HCT116 (cell line): Measurements from ENCODE around the gene GLB1L. TPM values are rescaled to one million over a fixed set of nuclear protein-coding genes. Genes with fewer than 3 reads are reported as not detected.
"Not testable (repeated sequence)": the region's sequence is repeated elsewhere in the genome, so short reads cannot be mapped to it uniquely, and the experiment has no call there.

Experiments
- ATAC-seq: fragments of 200-7000 bp; cut with Tn5 transposase; 2 replicates; pipeline ENCODE4 v1.9.1; 2020; ENCODE audit warnings: mild to moderate bottlenecking, moderate library complexity
- BruUV-seq: library from RNA; stranded (reverse); fragments of 400-500 nt; replicated peaks from 2 replicates; lab custom pipeline; 2021; lab: Mats Ljungman, UMichigan
- CTCF ChIA-PET: fragments of 300-600 bp; sonication (Branson Sonifier 250); formaldehyde crosslinking; loops from one replicate; lab custom pipeline; 2021; ENCODE audit warnings: antibody characterized with exemption; lab: Charles Lee
- POLR2A ChIA-PET: fragments of 300-600, 350-600 bp; sonication (Branson Sonifier 250); formaldehyde crosslinking; loops from one replicate; lab custom pipeline; 2021; ENCODE audit warnings: antibody characterized with exemption; lab: Charles Lee
- RAD21 ChIA-PET, 2 experiments: fragments of 300-600 bp; sonication (Branson Sonifier 250); formaldehyde crosslinking; loops; one replicate each; lab custom pipeline; 2023; ENCODE audit warnings: low total read pairs in 2 of 2; ENCODE audit not compliant: uncharacterized antibody in 2 of 2, unreplicated experiment in 2 of 2, low non-redundant PET in 1 of 2; lab: Charles Lee
- DNase-seq: peaks from one replicate; pipeline ENCODE4 v3.0.0-alpha.2; 2010; ENCODE audit warnings: low read depth, low spot score
- H2AFZ ChIP-seq: fragments of 200-600 bp; shearing (Covaris generic), sonication (generic); 2 replicates; pipeline ENCODE4 v1.6.1; 2017; ENCODE audit warnings: low read depth, mixed run types, mixed read lengths, antibody characterized with exemption, low read length; ENCODE audit not compliant: poor library complexity, severe bottlenecking
- H3K27ac ChIP-seq: 2 replicates; pipeline ENCODE4 v1.5.1; 2012; ENCODE audit warnings: low read depth, low read length
- H3K27me3 ChIP-seq: fragments of 200-600 bp; sonication (generic); 2 replicates; pipeline ENCODE4 v1.6.1; 2016; ENCODE audit warnings: mixed run types, low read length, mixed read lengths; ENCODE audit not compliant: insufficient read depth
- H3K36me3 ChIP-seq, 2 experiments: fragments of 200-500 bp in 1 of 2; fragments of 200-600 bp in 1 of 2; sonication (Bioruptor generic) in 1 of 2; sonication (generic) in 1 of 2; 2 replicates each; pipeline versions ENCODE4 v1.5.1 to v1.6.1; 2014 to 2016; ENCODE audit warnings: low read length in 2 of 2, inconsistent platforms in 1 of 2, mixed read lengths in 1 of 2, mixed run types in 1 of 2; ENCODE audit not compliant: insufficient read depth in 2 of 2, control insufficient read depth in 1 of 2
- H3K4me1 ChIP-seq, 2 experiments: fragments of 200-600 bp in 1 of 2; sonication (generic) in 1 of 2; 2 replicates each; pipeline versions ENCODE4 v1.5.1 to v1.6.1; 2012 to 2017; ENCODE audit warnings: low read length in 2 of 2, inconsistent platforms in 1 of 2, mild to moderate bottlenecking in 1 of 2, mixed read lengths in 1 of 2, mixed run types in 1 of 2, moderate library complexity in 1 of 2; ENCODE audit not compliant: insufficient read depth in 2 of 2, control insufficient read depth in 1 of 2
- H3K4me2 ChIP-seq: fragments of 200-600 bp; sonication (generic); 2 replicates; pipeline ENCODE4 v1.6.1; 2017; ENCODE audit warnings: mixed run types, low read length, mixed read lengths
- H3K4me3 ChIP-seq, 2 experiments: fragments of 200-600 bp in 1 of 2; sonication (generic) in 1 of 2; replicated peaks in 1 of 2; 2 replicates each; pipeline ENCODE4 v1.5.1; 2011 to 2016; ENCODE audit warnings: low read length in 2 of 2, control low read depth in 1 of 2, low read depth in 1 of 2, mild to moderate bottlenecking in 1 of 2, mixed read lengths in 1 of 2, mixed run types in 1 of 2
- H3K79me2 ChIP-seq: fragments of 200-600 bp; sonication (generic); 2 replicates; pipeline ENCODE4 v1.6.1; 2017; ENCODE audit warnings: mild to moderate bottlenecking, mixed run types, low read length, moderate library complexity, mixed read lengths; ENCODE audit not compliant: insufficient read depth
- H3K9ac ChIP-seq: fragments of 200-600 bp; sonication (generic); 2 replicates; pipeline ENCODE4 v1.6.1; 2016; ENCODE audit warnings: low read length, mixed read lengths
- H3K9me2 ChIP-seq: fragments of 200-600 bp; sonication (generic), shearing (Covaris generic); 2 replicates; pipeline ENCODE4 v1.6.1; 2017; ENCODE audit warnings: mixed run types, mild to moderate bottlenecking, moderate library complexity; ENCODE audit not compliant: insufficient read depth
- H3K9me3 ChIP-seq, 2 experiments: fragments of 200-500 bp in 1 of 2; fragments of 200-600 bp in 1 of 2; sonication (Bioruptor generic) in 1 of 2; sonication (generic) in 1 of 2; 2 replicates each; pipeline ENCODE4 v1.6.1; 2014 to 2017; ENCODE audit warnings: low read length in 2 of 2, mixed read lengths in 2 of 2, inconsistent platforms in 1 of 2, low read depth in 1 of 2, mild to moderate bottlenecking in 1 of 2, mixed run types in 1 of 2, moderate library complexity in 1 of 2; ENCODE audit not compliant: control insufficient read depth in 1 of 2, insufficient read depth in 1 of 2
- H4K20me1 ChIP-seq: fragments of 200-600 bp; sonication (generic), shearing (Covaris generic); 2 replicates; pipeline ENCODE4 v1.6.1; 2017; ENCODE audit warnings: mixed run types, mild to moderate bottlenecking, moderate library complexity; ENCODE audit not compliant: insufficient read depth
- MAX ChIP-seq: IDR thresholded peaks from 2 replicates; pipeline ENCODE4 v1.6.1; 2012
- POLR2AphosphoS5 ChIP-seq: IDR thresholded peaks from 2 replicates; pipeline ENCODE4 v1.6.1; 2011; ENCODE audit warnings: mild to moderate bottlenecking, low read depth, low read length, moderate library complexity
- SP1 ChIP-seq: IDR thresholded peaks from 2 replicates; pipeline ENCODE4 v1.6.1; 2012; ENCODE audit warnings: low read depth
- TCF7L2 ChIP-seq: IDR thresholded peaks from 2 replicates; pipeline ENCODE4 v1.7.0; 2011; ENCODE audit warnings: borderline replicate concordance, inconsistent platforms; ENCODE audit not compliant: insufficient read depth, insufficient read length; ENCODE audit errors: extremely low read depth
- YY1 ChIP-seq: IDR thresholded peaks from 2 replicates; pipeline ENCODE4 v1.6.1; 2011; ENCODE audit warnings: low read length, low read depth, moderate library complexity, mild to moderate bottlenecking; ENCODE audit not compliant: insufficient replicate concordance; ENCODE audit errors: extremely low read depth
- ZFX ChIP-seq: fragments of 450-650 bp; IDR thresholded peaks from 2 replicates; pipeline ENCODE4 v1.6.1; 2017
- ZNF274 ChIP-seq: fragments of 200-500 bp; sonication (Bioruptor generic); IDR thresholded peaks from 2 replicates; pipeline ENCODE4 v1.6.1; 2014; ENCODE audit warnings: mild to moderate bottlenecking, low read depth, low read length, inconsistent platforms
- intact Hi-C: fragments of 100-400 bp; cut with micrococcal nuclease; formaldehyde crosslinking; loops from 2 replicates; pipeline ENCODE4 v1.10.0; 2022
- total RNA-seq: library from RNA; stranded (reverse); gene quantifications from one replicate; pipeline ENCODE4 v1.2.1, GENCODE V29; 2021; ENCODE audit not compliant: unreplicated experiment
- TF ChIP-seq, protein P1 (sequence below): IDR thresholded peaks from 2 replicates; pipeline ENCODE4 v1.6.1; 2012; ENCODE audit warnings: low read depth

The GLB1L gene
- total RNA-seq, 1 experiment from 2014 or later: 6.6 TPM

DNA sequence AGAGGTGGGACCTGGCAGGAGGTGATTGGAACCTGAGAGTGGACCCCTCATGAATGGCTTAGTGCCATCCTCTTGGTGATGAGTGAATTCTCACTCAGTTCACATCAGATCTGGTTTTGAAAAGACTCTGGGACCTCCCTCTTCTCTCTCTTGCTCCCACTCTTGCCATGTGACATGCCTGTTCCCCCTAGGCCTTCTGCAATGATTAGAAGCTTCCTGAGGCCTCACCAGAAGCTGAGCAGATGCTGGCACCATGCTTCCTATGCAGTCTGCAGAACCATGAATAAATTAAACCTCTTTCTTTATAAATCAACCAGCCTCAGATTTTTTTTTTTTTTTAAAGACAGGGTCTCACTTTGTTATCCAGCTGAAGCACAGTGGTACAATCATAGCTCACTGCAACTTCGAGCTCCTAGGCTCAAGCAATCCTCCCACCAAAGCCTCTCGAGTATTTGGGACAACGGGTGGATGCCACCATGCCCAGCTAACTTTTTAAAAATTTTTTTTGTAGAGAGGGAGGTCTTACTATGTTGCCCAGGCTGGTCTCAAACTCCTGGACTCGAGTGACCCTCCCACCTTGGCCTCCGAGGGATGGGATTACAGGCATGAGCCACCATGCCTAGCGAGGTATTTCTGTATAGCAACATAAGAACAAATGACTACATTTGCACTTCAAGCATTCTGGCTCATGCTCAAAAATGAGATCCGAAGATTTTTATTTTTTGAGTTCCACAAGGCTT lies 40.6 kb downstream of the GLB1L start:
- no peaks in the 10 kb centered on the region for H3K79me2 ChIP-seq
- no peak overlapping the region for H2AFZ ChIP-seq
- CTCF ChIA-PET: no interaction called here
- no TSS peak for BruUV-seq
- TF ChIP-seq TCF7L2: no peak
- no peak for TF ChIP-seq ZNF274
- no peak for TF ChIP-seq YY1
- TF ChIP-seq, protein P1, sequence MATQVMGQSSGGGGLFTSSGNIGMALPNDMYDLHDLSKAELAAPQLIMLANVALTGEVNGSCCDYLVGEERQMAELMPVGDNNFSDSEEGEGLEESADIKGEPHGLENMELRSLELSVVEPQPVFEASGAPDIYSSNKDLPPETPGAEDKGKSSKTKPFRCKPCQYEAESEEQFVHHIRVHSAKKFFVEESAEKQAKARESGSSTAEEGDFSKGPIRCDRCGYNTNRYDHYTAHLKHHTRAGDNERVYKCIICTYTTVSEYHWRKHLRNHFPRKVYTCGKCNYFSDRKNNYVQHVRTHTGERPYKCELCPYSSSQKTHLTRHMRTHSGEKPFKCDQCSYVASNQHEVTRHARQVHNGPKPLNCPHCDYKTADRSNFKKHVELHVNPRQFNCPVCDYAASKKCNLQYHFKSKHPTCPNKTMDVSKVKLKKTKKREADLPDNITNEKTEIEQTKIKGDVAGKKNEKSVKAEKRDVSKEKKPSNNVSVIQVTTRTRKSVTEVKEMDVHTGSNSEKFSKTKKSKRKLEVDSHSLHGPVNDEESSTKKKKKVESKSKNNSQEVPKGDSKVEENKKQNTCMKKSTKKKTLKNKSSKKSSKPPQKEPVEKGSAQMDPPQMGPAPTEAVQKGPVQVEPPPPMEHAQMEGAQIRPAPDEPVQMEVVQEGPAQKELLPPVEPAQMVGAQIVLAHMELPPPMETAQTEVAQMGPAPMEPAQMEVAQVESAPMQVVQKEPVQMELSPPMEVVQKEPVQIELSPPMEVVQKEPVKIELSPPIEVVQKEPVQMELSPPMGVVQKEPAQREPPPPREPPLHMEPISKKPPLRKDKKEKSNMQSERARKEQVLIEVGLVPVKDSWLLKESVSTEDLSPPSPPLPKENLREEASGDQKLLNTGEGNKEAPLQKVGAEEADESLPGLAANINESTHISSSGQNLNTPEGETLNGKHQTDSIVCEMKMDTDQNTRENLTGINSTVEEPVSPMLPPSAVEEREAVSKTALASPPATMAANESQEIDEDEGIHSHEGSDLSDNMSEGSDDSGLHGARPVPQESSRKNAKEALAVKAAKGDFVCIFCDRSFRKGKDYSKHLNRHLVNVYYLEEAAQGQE: no peak
- no peak for TF ChIP-seq SP1
- no peak for TF ChIP-seq MAX
- no peak for TF ChIP-seq ZFX
- TF ChIP-seq POLR2AphosphoS5: no peak
- H3K9ac ChIP-seq: no peak overlapping the region
- POLR2A ChIA-PET: no interaction called here
- no peaks in the 10 kb centered on the region for H3K27me3 ChIP-seq
- H3K9me2 ChIP-seq: no peaks in the 10 kb centered on the region
- no peak overlapping the region for H3K27ac ChIP-seq
- RAD21 ChIA-PET: no interaction called here
- H3K4me2 ChIP-seq: no peak overlapping the region
- DNase-seq (no peak), ATAC-seq (no peak)
- peaks cover 7 to 11% of the 10 kb centered on the region in 2 experiments; a peak in 3 of 4 replicates for H3K36me3 ChIP-seq
- intact Hi-C loops: no loop called here
- H3K4me1 ChIP-seq: peaks cover 11 to 17% of the 10 kb centered on the region in 2 experiments
- peaks cover 0 to 9% of the 10 kb centered on the region in 2 experiments; a peak in 2 of 4 replicates for H3K9me3 ChIP-seq
- no peak overlapping the region for H3K4me3 ChIP-seq
- no peaks in the 10 kb centered on the region for H4K20me1 ChIP-seq

DNA sequence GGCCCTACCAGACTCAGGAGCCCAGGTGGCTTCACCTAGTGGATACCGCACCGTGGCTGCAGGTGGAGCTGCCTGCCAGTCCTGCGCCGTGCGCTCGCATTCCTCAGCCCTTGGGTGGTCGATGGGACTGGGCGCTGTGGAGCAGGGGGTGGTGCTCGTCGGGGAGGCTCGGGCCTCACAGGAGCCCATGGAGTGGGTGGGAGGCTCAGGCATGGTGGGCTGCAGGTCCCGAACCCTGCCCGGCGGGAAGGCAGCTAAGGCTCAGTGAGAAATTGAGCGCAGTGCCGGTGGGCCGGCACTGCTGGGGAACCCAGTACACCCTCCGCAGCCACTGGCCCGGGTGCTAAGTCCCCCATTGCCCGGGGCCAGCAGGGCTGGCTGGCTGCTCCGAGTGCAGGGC lies 43.9 kb downstream of the GLB1L start:
- DNase-seq, H3K4me2 ChIP-seq, ATAC-seq, CTCF ChIA-PET, H3K79me2 ChIP-seq, RAD21 ChIA-PET, H3K27ac ChIP-seq, H3K27me3 ChIP-seq, H2AFZ ChIP-seq, POLR2A ChIA-PET, intact Hi-C loops, H3K9ac ChIP-seq, H3K9me3 ChIP-seq, H3K9me2 ChIP-seq, H3K36me3 ChIP-seq, H3K4me1 ChIP-seq, H4K20me1 ChIP-seq, H3K4me3 ChIP-seq, BruUV-seq: not testable (repeated sequence)
